Ureter (tissue), 1 donor: Measurements from ENCODE around the gene BMP6. TPM values are rescaled to one million over a fixed set of nuclear protein-coding genes. Genes with fewer than 3 reads are reported as not detected.

ENCODE experiments used
- DNase-seq: peaks from one replicate; pipeline ENCODE4 v3.0.0-alpha.2; 2020; ENCODE audit warnings: low spot score
- total RNA-seq: library from RNA; stranded (reverse); gene quantifications from one replicate; pipeline ENCODE4 v1.2.4, GENCODE V29; 2023
- donor health status: DM: yes; HTN: yes; CAD: no.

The BMP6 gene
- total RNA-seq, 1 donor from 2014 or later: 1.8 TPM

DNA sequence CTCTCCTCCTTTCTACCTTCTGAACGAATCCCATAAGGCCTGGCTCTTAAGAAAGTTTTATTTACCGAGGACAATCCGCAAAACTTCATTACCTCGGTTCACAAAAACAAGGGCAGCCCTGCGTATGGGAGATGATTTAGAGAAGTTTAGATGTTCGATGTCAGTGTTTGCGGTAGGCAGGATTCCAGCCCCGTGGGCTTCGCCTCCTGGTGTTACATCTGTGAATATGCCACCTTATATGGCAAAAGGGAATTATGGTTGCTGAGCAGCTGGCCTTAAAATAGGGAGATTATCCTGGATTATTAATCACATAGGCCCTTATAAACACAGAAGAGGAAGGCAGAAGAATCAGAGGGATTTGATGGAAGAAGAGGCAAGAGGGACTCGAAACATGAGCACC lies 21.1 kb downstream of the BMP6 start:
- no peak for DNase-seq

DNA sequence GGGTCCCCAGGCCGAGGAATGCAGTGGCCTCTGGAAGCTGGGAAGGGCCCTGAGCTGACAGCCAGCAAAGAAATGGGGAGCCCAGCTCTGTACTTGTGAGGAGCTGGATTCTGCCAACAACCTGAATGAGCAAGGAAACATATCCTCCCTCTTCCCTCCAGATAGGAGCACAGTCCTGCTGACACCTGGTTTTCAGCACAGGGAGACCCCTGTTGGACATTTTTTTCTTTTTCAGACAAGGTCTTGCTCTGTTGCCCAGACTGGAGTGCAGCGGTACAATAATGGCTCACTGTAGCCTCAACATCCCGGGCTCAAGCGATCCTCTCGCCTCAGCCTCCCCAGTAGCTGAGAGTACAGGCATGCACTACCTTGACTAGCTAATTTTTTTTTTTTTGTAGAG lies 21.5 kb downstream of the BMP6 start:
- no peak for DNase-seq

DNA sequence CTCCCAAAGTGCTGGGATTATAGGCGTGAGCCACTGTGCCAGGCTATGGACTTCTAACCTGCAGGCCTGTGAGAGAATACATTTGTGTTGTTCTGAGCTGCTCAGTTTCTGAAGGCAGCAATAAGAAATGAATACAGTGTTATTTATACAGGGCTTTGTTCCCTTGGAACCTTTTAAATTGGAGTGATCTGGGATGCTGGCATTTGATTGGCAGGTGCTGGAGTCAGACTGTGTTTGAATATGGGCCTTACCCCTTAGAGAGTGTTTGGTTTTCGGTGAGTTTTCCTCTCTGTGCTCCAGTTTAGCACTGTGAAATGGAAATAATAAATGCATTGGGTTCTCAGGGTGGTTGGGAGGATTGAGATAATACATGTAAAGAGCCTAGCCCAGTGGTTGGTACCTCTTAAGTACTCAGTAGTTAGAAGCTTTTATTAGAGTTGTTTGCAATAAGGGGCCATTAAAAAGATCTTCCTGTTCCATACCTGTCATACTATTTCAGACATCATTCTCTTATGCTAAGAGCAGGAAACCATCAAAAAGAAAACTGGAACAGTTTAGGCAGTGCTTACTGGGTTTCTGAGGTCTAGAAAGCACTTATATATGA lies 22.1 kb downstream of the BMP6 start:
- no peak for DNase-seq

DNA sequence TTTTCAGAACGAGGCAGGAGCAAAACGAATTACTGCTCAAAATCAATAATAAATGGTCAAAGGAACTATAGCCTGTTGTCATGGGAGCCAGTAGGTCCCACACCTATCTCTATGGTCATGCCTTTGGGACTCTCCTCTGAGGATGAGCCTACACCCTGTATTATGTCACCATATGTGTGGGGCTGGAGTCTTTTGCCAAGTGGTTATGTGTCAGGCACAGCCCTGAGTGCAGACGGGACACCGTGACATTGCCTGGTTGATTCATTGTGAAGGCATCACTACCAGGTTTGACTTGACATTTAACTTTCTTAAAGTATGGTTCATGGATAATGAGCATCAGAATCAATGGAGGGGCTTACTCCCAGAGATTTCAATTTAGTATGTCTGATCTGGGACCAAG lies 23.6 kb downstream of the BMP6 start:
- DNase-seq: no peak

DNA sequence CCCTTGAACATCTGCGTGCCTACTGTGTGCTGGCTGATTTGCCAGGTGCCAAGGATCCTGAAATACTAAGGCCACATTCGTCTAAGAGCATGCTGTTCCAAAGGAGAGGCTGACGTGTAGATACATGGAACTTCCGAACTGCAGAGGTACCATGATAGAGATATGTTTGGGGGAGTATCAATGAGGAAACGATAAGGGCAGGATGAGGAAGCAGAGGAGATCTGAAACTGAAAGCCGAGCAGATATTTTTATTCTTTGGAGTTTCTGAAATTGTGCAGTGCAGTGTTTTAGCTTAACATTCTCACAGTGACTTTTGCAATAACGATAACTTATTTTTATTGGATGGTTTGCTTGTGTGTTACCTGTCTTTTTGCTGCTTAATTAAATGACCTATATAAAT lies 24.3 kb downstream of the BMP6 start:
- DNase-seq: no peak

DNA sequence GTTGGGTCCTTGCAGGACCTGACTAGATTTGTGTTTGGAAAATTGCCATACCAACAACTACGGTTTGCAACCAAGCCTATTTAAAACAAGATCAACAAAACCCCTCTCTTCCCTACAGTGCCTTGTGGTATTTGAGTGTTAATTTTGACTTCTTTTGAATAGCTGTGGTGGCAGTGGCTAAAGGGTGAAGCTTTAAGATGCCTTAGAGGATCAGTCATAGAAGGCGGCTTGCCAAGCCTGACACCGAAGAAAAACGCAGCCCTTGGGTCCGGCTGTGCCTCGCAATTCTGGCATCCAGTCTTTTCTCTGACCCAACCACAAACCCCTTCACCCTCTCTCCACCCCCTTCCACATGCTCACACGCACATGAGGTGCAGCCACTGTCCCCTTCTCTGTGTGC lies 32.6 kb downstream of the BMP6 start:
- DNase-seq: no peak

DNA sequence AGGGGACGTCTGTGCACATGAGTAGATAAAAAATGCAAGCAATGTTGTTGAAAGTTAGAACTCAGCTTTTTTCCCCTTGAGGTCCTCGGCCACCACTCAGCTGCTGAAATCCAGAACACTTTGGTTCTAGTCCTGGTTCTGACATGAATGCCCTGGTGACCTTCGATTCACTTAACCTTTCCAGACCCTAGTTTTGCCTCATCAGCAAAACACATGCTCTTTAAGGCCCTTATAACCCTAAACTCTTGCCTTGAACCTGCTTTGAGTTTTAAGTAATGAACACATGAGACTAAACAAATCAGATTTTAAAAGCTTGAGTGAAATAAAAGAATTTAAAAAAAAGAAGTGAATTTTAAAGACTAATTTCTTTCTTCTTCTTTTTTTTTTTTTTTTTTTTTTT lies 33.4 kb downstream of the BMP6 start:
- DNase-seq: no peak

DNA sequence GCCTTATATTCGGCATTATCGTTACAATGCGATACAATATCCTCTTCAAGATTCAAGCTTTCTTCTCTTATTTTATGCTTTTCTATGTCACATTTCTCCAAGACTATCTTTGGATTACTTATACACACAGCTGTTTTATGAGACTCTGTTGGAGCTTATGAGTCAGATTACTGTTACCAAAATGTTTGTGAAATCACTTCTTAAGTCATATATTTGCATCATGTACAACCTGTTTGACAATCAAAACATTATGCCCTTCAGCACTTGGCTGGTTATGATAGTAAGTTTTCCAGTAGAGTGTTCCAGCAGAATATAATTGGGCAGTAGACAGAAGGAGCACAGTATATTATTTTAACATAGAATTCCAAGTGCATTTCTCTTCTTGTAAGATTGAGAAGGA lies 35.2 kb downstream of the BMP6 start:
- DNase-seq: no peak

DNA sequence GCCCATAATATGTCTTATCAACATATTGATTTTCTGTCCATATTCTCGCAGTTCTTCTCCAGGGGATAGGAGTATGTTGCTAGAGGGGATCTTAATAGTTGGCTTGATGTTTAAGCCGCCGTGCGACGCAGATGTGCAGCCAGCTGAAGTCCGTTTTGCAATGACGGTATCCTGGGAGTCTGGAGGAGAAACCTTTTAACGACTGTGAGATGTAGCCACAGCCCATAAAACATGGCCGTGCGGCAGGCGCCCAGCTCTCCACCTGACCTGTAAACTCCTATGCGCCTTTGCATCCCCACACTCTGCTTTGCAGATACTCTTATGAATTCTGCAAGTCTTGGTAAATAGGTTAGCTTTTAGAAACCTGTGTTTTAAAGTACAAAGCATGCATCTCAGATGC lies 36.9 kb downstream of the BMP6 start:
- no peak for DNase-seq

DNA sequence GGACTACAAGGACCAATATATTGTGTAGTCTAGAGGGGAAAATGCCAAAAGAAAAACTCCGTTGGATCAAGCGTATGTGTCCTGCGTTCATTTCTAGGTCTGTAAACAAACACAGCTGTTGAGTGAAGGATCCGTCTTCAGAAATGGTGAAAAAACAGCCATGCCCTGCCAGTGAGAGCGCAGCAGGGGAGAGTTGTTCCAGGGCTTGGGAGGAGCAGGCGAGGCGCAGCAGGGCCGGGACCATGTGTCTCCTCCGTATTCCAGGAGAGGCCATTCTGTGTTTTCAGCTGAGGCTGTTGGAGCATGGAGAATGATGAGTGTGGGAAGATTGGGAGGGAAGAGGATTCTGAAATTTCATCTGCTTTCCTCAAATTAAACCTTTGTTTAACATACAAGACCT lies 38.0 kb downstream of the BMP6 start:
- no peak for DNase-seq

DNA sequence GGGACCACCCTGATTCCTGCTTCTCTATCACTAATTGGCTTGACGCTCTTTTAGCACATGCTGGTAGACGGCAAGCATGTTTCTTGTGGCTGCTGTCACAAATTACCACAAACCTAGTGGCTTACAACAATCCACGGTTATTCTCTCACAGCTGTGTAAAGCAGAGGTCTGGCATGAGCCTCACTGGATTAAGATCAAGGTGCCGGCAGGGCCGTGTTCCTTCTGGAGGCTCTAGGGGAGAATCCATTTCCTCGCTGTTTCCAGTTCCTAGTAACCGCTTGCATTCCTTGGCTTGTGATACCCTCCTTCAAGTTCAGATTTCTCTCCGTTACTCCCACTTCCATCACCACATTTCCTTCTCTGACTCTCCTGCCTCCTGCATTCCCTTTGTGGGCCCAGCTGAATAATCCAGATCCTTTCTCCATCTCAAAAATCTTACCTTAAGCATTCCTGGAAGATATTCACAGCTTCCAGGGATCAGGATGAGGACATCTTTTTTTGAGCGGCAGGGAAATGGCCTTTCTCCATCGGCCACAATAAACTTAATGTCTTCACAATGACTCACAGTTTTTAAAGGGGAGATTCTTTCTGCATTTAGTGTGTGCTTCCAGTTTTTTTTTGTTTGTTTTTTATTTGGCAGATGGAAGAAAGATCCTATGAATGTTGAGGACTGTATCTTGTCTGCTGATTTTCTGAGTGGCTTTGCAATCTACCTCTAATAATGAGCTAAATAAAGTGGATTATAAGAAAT lies 39.9 kb downstream of the BMP6 start:
- no peak for DNase-seq

DNA sequence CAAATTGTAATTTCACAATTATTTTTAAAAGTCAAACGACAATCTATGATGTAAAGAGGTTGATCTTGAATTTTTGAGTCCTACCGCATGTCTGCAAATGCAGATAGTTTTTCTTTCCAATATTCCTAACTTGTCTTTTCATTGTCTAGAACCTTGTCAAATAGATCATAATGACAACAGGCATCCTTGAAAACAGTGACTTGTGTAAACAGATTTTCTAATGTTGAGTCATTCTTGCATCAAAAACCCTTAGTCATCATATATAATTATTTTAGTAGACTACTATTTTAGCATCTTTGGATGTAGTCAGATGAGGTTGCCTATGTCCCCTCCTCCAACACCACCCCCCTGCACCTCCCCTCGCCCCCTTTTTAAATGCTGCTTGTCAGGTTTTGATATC lies 43.8 kb downstream of the BMP6 start:
- DNase-seq: no peak

DNA sequence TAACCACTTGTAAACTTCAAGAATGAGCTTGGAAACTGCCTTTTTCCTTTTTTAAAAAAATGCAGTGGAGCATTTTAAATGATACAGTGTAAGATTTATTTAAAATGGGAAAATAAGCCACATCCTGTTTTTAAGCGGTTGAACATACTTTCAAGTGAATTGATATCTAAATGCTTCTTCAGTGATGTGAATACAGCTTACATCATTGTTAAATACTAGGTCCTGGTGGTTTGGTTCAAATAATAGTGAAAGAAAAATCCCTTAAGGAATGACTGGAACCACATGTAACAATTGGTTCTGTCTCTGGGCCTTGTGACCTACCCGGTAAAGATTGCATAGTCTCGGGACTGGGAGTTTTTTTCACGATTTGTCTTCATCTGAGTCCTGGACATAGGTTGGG lies 44.2 kb downstream of the BMP6 start:
- DNase-seq: no peak

DNA sequence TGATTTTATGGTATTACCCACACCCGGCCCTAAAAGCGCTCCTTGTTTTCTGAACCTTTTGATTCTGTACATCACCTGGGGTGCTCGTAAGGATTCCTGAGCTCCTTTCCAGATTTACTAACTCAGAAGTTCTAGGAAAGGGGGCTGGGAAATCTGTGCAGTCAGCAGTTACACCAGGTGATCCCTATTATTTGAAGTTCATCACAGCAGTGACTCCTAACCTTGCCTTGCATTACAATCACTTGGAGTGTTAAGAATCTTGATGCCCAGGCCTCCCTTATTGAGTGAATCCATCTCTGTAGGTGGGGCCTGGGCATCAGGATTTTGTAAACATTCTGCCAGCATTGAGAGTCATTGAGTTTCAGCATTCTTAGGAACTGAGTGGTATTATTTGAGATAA lies 44.7 kb downstream of the BMP6 start:
- DNase-seq: no peak

DNA sequence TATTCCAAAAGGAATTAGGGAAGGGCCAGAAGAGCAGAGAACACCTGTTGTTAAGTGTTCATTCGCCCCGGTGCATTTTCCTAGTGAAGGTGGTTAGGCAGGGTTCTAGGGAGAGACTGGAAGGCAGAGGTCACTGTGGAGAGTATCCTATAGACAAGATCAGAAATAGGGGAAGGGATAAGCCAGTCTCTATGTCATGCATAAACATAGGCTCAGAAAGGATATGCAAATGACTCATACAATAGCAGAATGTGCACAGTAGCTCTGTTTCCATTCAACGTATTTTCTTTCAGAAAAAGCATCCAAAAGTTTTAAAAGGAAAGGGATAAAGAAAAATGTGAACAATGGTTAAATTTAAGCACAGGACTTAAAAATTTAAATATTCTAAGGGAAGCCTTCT lies 47.4 kb downstream of the BMP6 start:
- DNase-seq: no peak

DNA sequence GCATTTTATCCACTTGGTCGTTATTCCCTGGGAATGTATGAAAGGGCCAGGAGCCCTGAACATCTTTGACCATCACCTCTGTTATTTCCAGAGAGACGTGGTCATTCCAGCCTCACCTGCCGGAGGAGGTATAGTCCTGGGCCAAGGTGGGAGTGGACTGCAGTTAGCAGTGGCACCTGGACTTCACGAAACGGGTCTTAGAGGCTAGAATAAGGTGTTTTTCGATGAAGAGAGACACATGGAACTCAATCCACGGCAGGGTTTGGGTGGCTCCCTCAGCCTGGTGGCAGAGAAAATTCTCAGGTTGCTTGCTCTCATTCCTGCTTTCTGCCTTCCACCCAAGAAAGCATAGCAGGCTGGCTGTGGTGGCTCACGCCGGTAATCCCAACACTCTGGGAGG lies 48.0 kb downstream of the BMP6 start:
- no peak for DNase-seq

DNA sequence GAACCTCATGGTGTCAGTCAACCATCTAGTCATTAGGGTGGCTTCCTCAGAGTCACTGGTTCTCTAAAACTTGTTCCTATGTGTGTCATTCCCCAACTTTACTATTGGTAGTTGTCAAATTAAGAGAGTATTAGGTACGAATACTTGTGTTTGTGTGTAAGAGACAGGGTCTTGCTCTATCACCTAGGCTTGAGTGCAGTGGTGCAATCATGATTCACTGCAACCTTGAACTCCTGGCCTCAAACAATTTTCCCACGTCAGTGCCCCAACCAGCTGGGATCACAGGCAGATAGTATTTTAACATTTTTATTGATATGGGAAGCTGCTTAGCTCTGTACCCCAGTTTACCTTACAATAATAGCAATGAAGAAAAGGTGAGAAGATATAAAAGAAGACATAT lies 50.6 kb downstream of the BMP6 start:
- DNase-seq: no peak

DNA sequence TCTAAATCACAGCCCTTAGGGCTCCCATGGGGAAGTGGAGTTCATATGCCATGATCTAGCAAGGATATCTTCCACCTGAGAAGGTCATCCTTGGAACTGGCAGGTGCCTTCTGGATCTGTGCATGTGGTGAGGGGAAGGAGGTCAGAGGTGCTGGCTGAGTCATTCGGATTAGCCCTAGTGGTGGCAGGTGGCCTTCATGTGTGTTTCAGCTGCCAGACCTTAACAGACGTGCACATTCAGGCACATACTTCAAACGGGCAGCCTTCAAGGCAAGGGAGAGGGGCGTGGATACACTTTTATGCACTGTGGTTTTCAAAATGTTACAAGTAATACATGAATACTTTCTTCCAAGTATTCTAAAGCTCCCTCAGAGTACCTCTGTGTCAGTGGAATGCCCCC lies 51.2 kb downstream of the BMP6 start:
- no peak for DNase-seq

DNA sequence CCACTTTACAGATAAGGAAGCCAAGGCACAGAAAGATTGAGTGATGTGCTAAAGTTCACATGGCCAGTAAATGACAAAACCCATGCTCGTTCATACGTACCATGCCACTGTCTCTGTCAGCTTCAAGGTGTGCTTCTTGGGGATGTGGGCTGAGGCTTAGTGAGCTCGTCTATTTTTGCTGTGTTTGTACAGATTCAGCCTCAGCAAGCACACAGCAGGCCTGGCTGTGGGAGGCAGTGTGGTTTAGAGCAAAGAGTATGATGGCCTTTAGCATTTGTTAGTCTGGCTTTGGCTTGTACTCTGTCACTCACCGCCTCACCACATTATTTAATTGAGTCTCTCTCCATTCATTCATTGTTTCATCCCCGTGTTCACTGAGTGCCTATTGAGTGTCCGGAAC lies 55.3 kb downstream of the BMP6 start:
- no peak for DNase-seq

DNA sequence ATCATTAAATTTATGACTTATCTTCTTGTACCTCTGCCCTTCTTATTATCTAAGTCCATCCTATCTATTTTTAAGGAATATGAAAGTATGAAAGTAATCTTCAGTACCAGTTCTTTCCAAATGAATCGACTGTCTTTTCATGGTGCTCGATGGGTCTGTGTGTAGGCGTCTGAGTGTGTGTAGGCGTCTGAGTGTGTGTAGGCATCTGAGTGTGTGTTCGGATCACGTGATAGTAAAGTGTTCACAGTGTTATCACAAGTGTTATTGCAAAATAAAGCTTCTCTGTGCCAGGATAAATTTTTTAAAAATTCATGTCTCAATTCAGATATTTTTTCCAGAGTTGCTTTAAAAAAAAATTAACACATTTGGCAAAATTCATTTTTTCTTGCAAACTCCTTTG lies 58.3 kb downstream of the BMP6 start:
- DNase-seq: no peak

DNA sequence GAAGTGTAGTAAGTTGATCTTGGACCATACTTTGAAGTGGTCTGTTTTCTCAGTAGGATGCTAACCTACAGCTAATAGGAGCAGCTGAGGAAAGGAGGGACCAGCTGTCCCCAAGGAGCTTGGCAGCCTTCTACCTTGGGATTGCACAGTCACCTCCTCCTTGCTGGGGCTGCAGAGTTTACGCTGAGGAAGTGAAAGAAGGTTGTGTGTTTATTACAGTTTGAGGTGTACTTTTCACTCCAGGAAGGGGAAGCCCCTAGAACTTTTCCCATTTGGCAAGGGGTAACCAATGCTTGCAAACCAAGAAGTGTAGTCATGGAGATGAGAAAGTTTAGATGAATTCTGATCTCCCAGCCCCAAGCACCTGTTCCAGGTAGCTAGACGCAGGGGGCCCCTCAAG lies 58.8 kb downstream of the BMP6 start:
- no peak for DNase-seq

DNA sequence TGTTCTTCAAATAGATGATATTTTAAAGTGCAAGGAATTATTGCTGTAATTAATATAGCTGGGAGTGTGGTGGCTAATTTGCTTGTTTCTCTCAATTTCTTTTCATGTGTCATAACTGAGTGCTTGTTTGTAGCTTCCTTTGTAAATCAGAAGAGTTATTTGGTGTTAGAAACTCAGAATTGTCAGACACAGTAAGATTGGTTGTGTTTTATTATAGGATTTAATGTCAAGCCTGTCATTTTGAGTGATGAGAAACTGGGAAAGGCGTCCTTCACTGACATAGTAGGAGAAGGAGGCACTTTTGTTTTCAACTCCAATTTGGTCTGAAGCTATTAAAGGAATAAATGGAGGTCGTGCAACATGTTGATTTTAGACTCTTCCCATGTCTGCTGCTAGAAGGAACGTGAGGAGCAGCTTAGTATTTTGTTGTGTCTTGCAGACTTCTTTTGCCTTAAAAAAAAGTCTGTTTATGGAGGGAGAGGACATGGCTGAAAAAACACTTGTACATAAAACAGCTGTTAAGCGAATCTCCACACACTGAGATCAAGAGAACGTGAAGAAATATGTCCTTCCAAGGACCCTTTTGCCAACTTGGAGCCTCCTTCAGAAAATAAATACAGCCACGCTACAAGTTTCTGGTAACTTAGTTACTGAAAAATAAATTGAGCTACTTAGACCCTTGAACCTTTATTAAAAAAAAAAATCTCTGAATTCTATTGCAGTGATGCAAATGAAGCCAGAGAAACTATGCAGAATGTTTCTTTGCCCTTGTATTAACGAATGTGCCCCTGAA lies 59.5 kb downstream of the BMP6 start:
- no peak for DNase-seq

DNA sequence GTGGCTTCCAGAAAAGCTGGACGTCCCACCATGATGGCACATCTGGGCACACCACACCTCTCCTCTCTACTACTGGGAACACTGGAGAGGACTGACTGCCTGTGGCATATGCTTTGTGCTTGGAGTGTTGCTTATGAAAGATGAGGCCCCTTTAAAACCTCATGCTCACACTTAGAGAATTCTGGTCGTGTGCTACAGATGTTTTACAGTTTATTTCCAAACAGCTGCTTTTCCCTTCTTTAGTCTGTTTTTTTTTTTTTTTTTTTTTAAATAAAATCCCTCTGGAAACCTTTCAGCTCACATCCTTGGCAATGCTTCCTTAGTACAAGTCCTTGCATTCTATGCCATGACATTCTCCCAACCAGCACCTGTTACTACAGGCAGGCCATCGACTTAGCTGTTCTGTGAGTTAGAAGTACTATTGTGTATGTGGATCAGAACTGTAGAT lies 60.3 kb downstream of the BMP6 start:
- DNase-seq: no peak
